H9 (cell line): ENCODE measurements around the gene DIS3L2. TPM values are rescaled to one million over a fixed set of nuclear protein-coding genes. Genes with fewer than 3 reads are reported as not detected.

Source experiments
- DNase-seq: peaks from one replicate; pipeline ENCODE4 v3.0.0-alpha.2; 2017
- H2AFZ ChIP-seq: one replicate; pipeline ENCODE4 v1.6.1; 2013; ENCODE audit warnings: mild to moderate bottlenecking, low read length, control low read depth, moderate library complexity
- H2AK5ac ChIP-seq: 2 replicates; pipeline ENCODE4 v1.6.1; 2013; ENCODE audit warnings: low read length, control low read depth, mixed read lengths; ENCODE audit not compliant: insufficient read length
- H2BK120ac ChIP-seq: one replicate; pipeline ENCODE4 v1.6.1; 2013; ENCODE audit warnings: low read depth, mild to moderate bottlenecking, low read length, control low read depth, inconsistent platforms; ENCODE audit not compliant: poor library complexity, severe bottlenecking
- H2BK12ac ChIP-seq: 2 replicates; pipeline ENCODE4 v1.6.1; 2013; ENCODE audit warnings: low read length, control low read depth, mixed read lengths, low read depth; ENCODE audit not compliant: insufficient read length
- H2BK15ac ChIP-seq: 2 replicates; pipeline ENCODE4 v1.6.1; 2013; ENCODE audit warnings: low read depth, low read length, control low read depth
- H2BK20ac ChIP-seq: one replicate; pipeline ENCODE4 v1.6.1; 2013; ENCODE audit warnings: low read depth, mild to moderate bottlenecking, low read length, control low read depth, inconsistent platforms; ENCODE audit not compliant: poor library complexity, severe bottlenecking
- H2BK5ac ChIP-seq: 2 replicates; pipeline ENCODE4 v1.6.1; 2013; ENCODE audit warnings: low read length, control low read depth, mixed read lengths; ENCODE audit not compliant: insufficient read length
- H3K14ac ChIP-seq: 2 replicates; pipeline ENCODE4 v1.6.1; 2013; ENCODE audit warnings: low read length, control low read depth; ENCODE audit not compliant: insufficient read depth
- H3K18ac ChIP-seq: 2 replicates; pipeline ENCODE4 v1.6.1; 2013; ENCODE audit warnings: low read depth, mild to moderate bottlenecking, mixed read lengths, low read length, control low read depth; ENCODE audit not compliant: insufficient read length
- H3K23ac ChIP-seq: 2 replicates; pipeline ENCODE4 v1.6.1; 2013; ENCODE audit warnings: low read length, control low read depth, mixed read lengths, low read depth; ENCODE audit not compliant: insufficient read length
- H3K23me2 ChIP-seq: 2 replicates; pipeline ENCODE4 v1.6.1; 2013; ENCODE audit warnings: low read depth, mild to moderate bottlenecking, mixed read lengths, low read length, control low read depth; ENCODE audit not compliant: insufficient read length, poor library complexity, severe bottlenecking
- H3K27ac ChIP-seq: 2 replicates; pipeline ENCODE4 v1.5.1; 2013; ENCODE audit warnings: low read length, control low read depth, mixed read lengths, low read depth; ENCODE audit not compliant: insufficient read length
- H3K27me3 ChIP-seq: 2 replicates; pipeline ENCODE4 v1.6.1; 2013; ENCODE audit warnings: low read length, control low read depth, inconsistent platforms; ENCODE audit not compliant: insufficient read depth
- H3K4ac ChIP-seq: 2 replicates; pipeline ENCODE4 v1.6.1; 2013; ENCODE audit warnings: low read depth, mild to moderate bottlenecking, control low read depth, inconsistent platforms, low read length, moderate library complexity
- H3K4me1 ChIP-seq: 2 replicates; pipeline ENCODE4 v1.6.1; 2013; ENCODE audit warnings: low read length, control low read depth, inconsistent platforms; ENCODE audit not compliant: insufficient read depth
- H3K4me2 ChIP-seq: 2 replicates; pipeline ENCODE4 v1.6.1; 2013; ENCODE audit warnings: low read length, control low read depth, mixed read lengths; ENCODE audit not compliant: insufficient read length, insufficient read depth
- H3K56ac ChIP-seq: 2 replicates; pipeline ENCODE4 v1.6.1; 2013; ENCODE audit warnings: low read depth, mild to moderate bottlenecking, mixed read lengths, low read length, control low read depth; ENCODE audit not compliant: insufficient read length
- H3K79me1 ChIP-seq: 2 replicates; pipeline ENCODE4 v1.6.1; 2013; ENCODE audit warnings: low read depth, mild to moderate bottlenecking, moderate library complexity, low read length, control low read depth, inconsistent platforms; ENCODE audit not compliant: insufficient read depth, poor library complexity, severe bottlenecking
- H3K79me2 ChIP-seq: 2 replicates; pipeline ENCODE4 v1.6.1; 2013; ENCODE audit warnings: low read length, control low read depth, inconsistent platforms; ENCODE audit not compliant: insufficient read depth
- H3K9ac ChIP-seq: 2 replicates; pipeline ENCODE4 v1.6.1; 2013; ENCODE audit warnings: low read length, control low read depth, mixed read lengths; ENCODE audit not compliant: insufficient read length; ENCODE audit errors: extremely low read depth
- H3K9me3 ChIP-seq: one replicate; pipeline ENCODE4 v1.6.1; 2013; ENCODE audit warnings: low read depth, low read length, inconsistent platforms; ENCODE audit not compliant: control insufficient read depth
- H3T11ph ChIP-seq: one replicate; pipeline ENCODE4 v1.6.1; 2013; ENCODE audit warnings: mild to moderate bottlenecking, low read length, control low read depth, inconsistent platforms
- H4K20me1 ChIP-seq: one replicate; pipeline ENCODE4 v1.6.1; 2013; ENCODE audit not compliant: control insufficient read depth, insufficient read length, insufficient read depth
- H4K5ac ChIP-seq: 2 replicates; pipeline ENCODE4 v1.6.1; 2013; ENCODE audit warnings: low read depth, mild to moderate bottlenecking, mixed read lengths, low read length, control low read depth; ENCODE audit not compliant: insufficient read length
- H4K8ac ChIP-seq: replicated peaks from 2 replicates; pipeline ENCODE4 v1.6.1; 2013; ENCODE audit warnings: low read length, control low read depth, mixed read lengths, low read depth; ENCODE audit not compliant: insufficient read length
- H4K91ac ChIP-seq: 2 replicates; pipeline ENCODE4 v1.6.1; 2013; ENCODE audit warnings: low read depth, mild to moderate bottlenecking, moderate library complexity, mixed read lengths, low read length, control low read depth; ENCODE audit not compliant: insufficient read length
- H3K27ac Mint-ChIP-seq, 3 experiments: 2 replicates in 2 of 3; 3 replicates in 1 of 3; pipeline ENCODE4 v1.8.0; 2020 to 2021; ENCODE audit warnings: mixed read lengths in 3 of 3, mild to moderate bottlenecking in 1 of 3, moderate library complexity in 1 of 3
- H3K27me3 Mint-ChIP-seq: 2 replicates; pipeline ENCODE4 v1.8.0; 2021; ENCODE audit warnings: low read depth, mild to moderate bottlenecking, moderate library complexity, mixed read lengths
- H3K36me3 Mint-ChIP-seq, 3 experiments: 2 replicates in 2 of 3; 3 replicates in 1 of 3; pipeline ENCODE4 v1.8.0; 2020 to 2021; ENCODE audit warnings: low read depth in 3 of 3, mixed read lengths in 3 of 3; ENCODE audit not compliant: insufficient read depth in 1 of 3
- H3K4me1 Mint-ChIP-seq, 2 experiments: 2 replicates each; pipeline ENCODE4 v1.8.0; 2020; ENCODE audit warnings: mixed read lengths in 2 of 2
- H3K4me3 Mint-ChIP-seq, 2 experiments: 2 replicates in 1 of 2; 3 replicates in 1 of 2; pipeline ENCODE4 v1.8.0; 2020 to 2021; ENCODE audit warnings: mild to moderate bottlenecking in 2 of 2, mixed read lengths in 2 of 2, moderate library complexity in 1 of 2
- H3K9me3 Mint-ChIP-seq, 2 experiments: 2 replicates in 1 of 2; 3 replicates in 1 of 2; pipeline ENCODE4 v1.8.0; 2020; ENCODE audit warnings: mild to moderate bottlenecking in 2 of 2, mixed read lengths in 2 of 2, moderate library complexity in 1 of 2
- CTCF ChIP-seq: fragments of 200-600 bp; sonication (generic); conservative IDR thresholded peaks from 3 replicates; pipeline ENCODE4 v1.8.0; 2021; ENCODE audit warnings: antibody characterized with exemption, mild to moderate bottlenecking
- WGBS: extraction: QIAGEN DNeasy Blood & Tissue Kit; methylation state at CpG from one replicate; pipeline ENCODE4 v1.1.7; 2013; ENCODE audit warnings: missing lambda C conversion rate, low lambda C conversion rate, mixed read lengths; ENCODE audit not compliant: insufficient read length; ENCODE audit errors: extremely low coverage; 5-methylcytosine and 5-hydroxymethylcytosine counted together
- total RNA-seq: library from RNA; stranded (reverse); gene quantifications from 2 replicates; pipeline ENCODE4 v1.2.1, GENCODE V29; 2021

Gene DIS3L2
- total RNA-seq, 1 experiment from 2014 or later = 28.1 TPM

- H3K9me3 ChIP-seq = no peaks in the 10 kb centered on the region
Measured at GRCh38 chr2:232234922-232235615, 273.6 kb downstream of the DIS3L2 start.

More at GRCh38 chr2:232234922-232235615, 273.6 kb downstream of the DIS3L2 start:
- Mint-ChIP-seq H3K4me1 (peaks cover 27 to 29% of the 10 kb centered on the region in 2 experiments), H3K9me3 (no peaks in the 10 kb centered on the region), H3K27me3 (no peaks in the 10 kb centered on the region), H3K36me3 (peaks cover 0 to 3% (median 0%) of the 10 kb centered on the region in 3 experiments; a peak in 2 of 7 replicates), H3K27ac (no peak overlapping the region), H3K4me3 (no peak overlapping the region)
- Histone ChIP-seq H2AFZ (no peak overlapping the region), H3T11ph (no peak overlapping the region), H4K91ac (no peak overlapping the region), H3K18ac (no peak overlapping the region), H3K4ac (no peak overlapping the region), H3K23ac (no peak overlapping the region), H2BK5ac (no peak overlapping the region), H3K27ac (no peak overlapping the region), H4K8ac (no peak overlapping the region), H3K56ac (no peak overlapping the region), H3K4me2 (no peak overlapping the region), H3K79me2 (no peaks in the 10 kb centered on the region), H3K9ac (no peak overlapping the region), H3K27me3 (no peaks in the 10 kb centered on the region), H3K14ac (no peak overlapping the region), H2AK5ac (no peak overlapping the region), H2BK120ac (no peak overlapping the region), H2BK20ac (no peak overlapping the region), H3K79me1 (no peaks in the 10 kb centered on the region), H4K20me1 (no peaks in the 10 kb centered on the region), H2BK15ac (no peak overlapping the region), H3K23me2 (no peaks in the 10 kb centered on the region), H2BK12ac (no peak overlapping the region), H4K5ac (no peak overlapping the region), H3K4me1 (peaks cover 6% of the 10 kb centered on the region; the same call in 1 of the 2 replicates)
- no peak for DNase-seq
- TF ChIP-seq CTCF = no peak
- WGBS = no CpG with 5 or more reads among the region's 4 CpGs
